Mesendoderm (in vitro differentiated cells): Measurements from ENCODE around the gene RCSD1.
"Not testable (repeated sequence)": the region's sequence is repeated elsewhere in the genome, so short reads cannot be mapped to it uniquely, and the experiment has no call there.

Experiments used
- DNase-seq: peaks from one replicate; pipeline ENCODE4 v3.0.0; 2013
- H2AK5ac ChIP-seq: 2 replicates; pipeline ENCODE4 v1.6.1; 2013; ENCODE audit warnings: low read length, inconsistent platforms
- H2BK120ac ChIP-seq: 2 replicates; pipeline ENCODE4 v1.6.1; 2013; ENCODE audit warnings: low read depth, mild to moderate bottlenecking, low read length, moderate library complexity, mixed read lengths
- H2BK15ac ChIP-seq: replicated peaks from 2 replicates; pipeline ENCODE4 v1.6.1; 2013; ENCODE audit warnings: low read depth, mild to moderate bottlenecking, moderate library complexity
- H2BK5ac ChIP-seq: 2 replicates; pipeline ENCODE4 v1.6.1; 2013; ENCODE audit warnings: low read length, inconsistent platforms
- H3K18ac ChIP-seq: 2 replicates; pipeline ENCODE4 v1.6.1; 2013; ENCODE audit warnings: mild to moderate bottlenecking, low read length, mixed read lengths
- H3K23ac ChIP-seq: one replicate; pipeline ENCODE4 v1.6.1; 2013; ENCODE audit warnings: low read length
- H3K27ac ChIP-seq: 2 replicates; pipeline ENCODE4 v1.5.1; 2013; ENCODE audit warnings: low read depth, mild to moderate bottlenecking, inconsistent platforms, low read length, moderate library complexity
- H3K27me3 ChIP-seq: 2 replicates; pipeline ENCODE4 v1.6.1; 2013; ENCODE audit warnings: low read length, control low read depth, mild to moderate bottlenecking, inconsistent platforms; ENCODE audit not compliant: insufficient read depth, poor library complexity
- H3K36me3 ChIP-seq: 2 replicates; pipeline ENCODE4 v1.6.1; 2013; ENCODE audit warnings: low read length, inconsistent platforms; ENCODE audit not compliant: control insufficient read depth, insufficient read depth
- H3K4ac ChIP-seq: one replicate; pipeline ENCODE4 v1.6.1; 2013; ENCODE audit warnings: low read depth, mild to moderate bottlenecking, low read length, moderate library complexity
- H3K4me1 ChIP-seq: 2 replicates; pipeline ENCODE4 v1.6.1; 2013; ENCODE audit warnings: low read depth, low read length, inconsistent platforms; ENCODE audit not compliant: control insufficient read depth
- H3K4me2 ChIP-seq: 2 replicates; pipeline ENCODE4 v1.6.1; 2013; ENCODE audit warnings: low read length
- H3K4me3 ChIP-seq: 2 replicates; pipeline ENCODE4 v1.5.1; 2013; ENCODE audit warnings: mild to moderate bottlenecking, low read length
- H3K56ac ChIP-seq: one replicate; pipeline ENCODE4 v1.6.1; 2013; ENCODE audit warnings: low read length
- H3K79me1 ChIP-seq: 2 replicates; pipeline ENCODE4 v1.6.1; 2013; ENCODE audit warnings: low read length, inconsistent platforms
- H3K79me2 ChIP-seq: 2 replicates; pipeline ENCODE4 v1.6.1; 2013; ENCODE audit warnings: mild to moderate bottlenecking, low read length; ENCODE audit not compliant: control insufficient read depth, insufficient read depth
- H3K9ac ChIP-seq: 2 replicates; pipeline ENCODE4 v1.6.1; 2013; ENCODE audit warnings: low read length, inconsistent platforms
- H4K5ac ChIP-seq: one replicate; pipeline ENCODE4 v1.6.1; 2013; ENCODE audit warnings: low read length
- H4K8ac ChIP-seq: one replicate; pipeline ENCODE4 v1.6.1; 2013; ENCODE audit warnings: low read depth, mild to moderate bottlenecking, control low read depth, low read length, moderate library complexity
- WGBS: extraction: QIAGEN DNeasy Blood & Tissue Kit; methylation state at CpG from one replicate; pipeline ENCODE4 v1.1.7; 2013; ENCODE audit warnings: low lambda C conversion rate, missing lambda C conversion rate; ENCODE audit not compliant: insufficient coverage; ENCODE audit errors: extremely low coverage; 5-methylcytosine and 5-hydroxymethylcytosine counted together

RCSD1 gene

DNA sequence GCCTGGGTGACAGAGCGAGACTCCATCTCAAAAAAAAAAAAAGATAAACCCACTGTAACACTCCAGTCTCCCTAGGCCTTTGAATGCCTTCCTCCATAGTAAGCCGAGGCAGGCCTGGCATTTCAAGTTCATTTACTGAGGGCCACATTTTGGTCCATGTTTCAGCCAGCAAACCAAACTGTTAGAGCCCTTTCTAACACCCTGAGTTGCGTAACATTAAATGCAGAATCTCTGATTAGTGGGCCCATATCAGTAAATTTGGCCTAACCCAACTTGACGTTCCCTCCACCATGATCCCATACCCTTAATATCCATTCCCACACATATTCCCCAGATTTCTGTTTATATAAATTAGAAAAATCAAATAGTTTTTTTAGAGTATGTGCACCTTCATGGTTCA lies 104.2 kb downstream of the RCSD1 start:
- no peak overlapping the region for H3K27ac ChIP-seq
- peaks cover 17% of the 10 kb centered on the region for H3K4me1 ChIP-seq
- peaks cover 23% of the 10 kb centered on the region for H3K79me1 ChIP-seq
- no peak for DNase-seq
- H3K4me3 ChIP-seq: no peak overlapping the region
- H3K4me2 ChIP-seq: no peak overlapping the region
- H2BK15ac ChIP-seq: no peak overlapping the region
- peaks cover 76% of the 10 kb centered on the region for H3K79me2 ChIP-seq
- H3K56ac ChIP-seq: no peak overlapping the region
- no CpG with 5 or more reads among the region's 4 CpGs for WGBS
- H2BK5ac ChIP-seq: no peak overlapping the region
- H4K5ac ChIP-seq: no peak overlapping the region
- no peaks in the 10 kb centered on the region for H3K36me3 ChIP-seq
- no peak overlapping the region for H3K9ac ChIP-seq
- H2BK120ac ChIP-seq: no peak overlapping the region
- no peak overlapping the region for H3K18ac ChIP-seq
- H3K4ac ChIP-seq: no peak overlapping the region
- H3K23ac ChIP-seq: no peak overlapping the region
- H4K8ac ChIP-seq: no peak overlapping the region
- no peaks in the 10 kb centered on the region for H3K27me3 ChIP-seq
- no peak overlapping the region for H2AK5ac ChIP-seq

DNA sequence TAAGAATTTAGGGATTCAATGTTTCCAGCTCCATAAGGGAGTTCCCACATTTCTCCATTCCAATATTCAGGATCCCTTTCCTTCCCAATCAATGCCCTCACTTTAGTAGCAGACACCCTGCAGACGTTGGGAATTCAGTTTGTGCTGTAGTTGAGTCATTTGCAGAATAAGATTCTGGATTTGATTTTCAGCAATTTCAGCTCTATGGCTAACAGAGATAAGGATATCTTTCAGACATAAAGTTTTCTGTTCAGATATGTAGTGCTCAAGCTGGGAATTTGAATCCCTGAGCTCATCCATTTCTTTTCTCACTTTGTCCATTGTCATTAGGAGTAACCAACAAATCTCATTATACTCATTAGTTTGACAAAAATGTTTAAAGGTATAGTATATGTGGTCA lies 104.8 kb downstream of the RCSD1 start:
- peaks cover 76% of the 10 kb centered on the region for H3K79me2 ChIP-seq
- H3K27me3 ChIP-seq: no peaks in the 10 kb centered on the region
- H3K56ac ChIP-seq: no peak overlapping the region
- H3K4me3 ChIP-seq: no peak overlapping the region
- peaks cover 23% of the 10 kb centered on the region for H3K79me1 ChIP-seq
- no peak overlapping the region for H4K8ac ChIP-seq
- no peak for DNase-seq
- no peak overlapping the region for H2BK5ac ChIP-seq
- H3K23ac ChIP-seq: no peak overlapping the region
- H2BK15ac ChIP-seq: no peak overlapping the region
- no peak overlapping the region for H3K27ac ChIP-seq
- no peak overlapping the region for H3K4ac ChIP-seq
- peaks cover 19% of the 10 kb centered on the region for H3K4me1 ChIP-seq
- no peak overlapping the region for H3K18ac ChIP-seq
- WGBS: no CpG with 5 or more reads among the region's 1 CpG
- H2AK5ac ChIP-seq: no peak overlapping the region
- H3K36me3 ChIP-seq: no peaks in the 10 kb centered on the region
- H3K9ac ChIP-seq: no peak overlapping the region
- H4K5ac ChIP-seq: no peak overlapping the region
- no peak overlapping the region for H2BK120ac ChIP-seq
- H3K4me2 ChIP-seq: no peak overlapping the region

DNA sequence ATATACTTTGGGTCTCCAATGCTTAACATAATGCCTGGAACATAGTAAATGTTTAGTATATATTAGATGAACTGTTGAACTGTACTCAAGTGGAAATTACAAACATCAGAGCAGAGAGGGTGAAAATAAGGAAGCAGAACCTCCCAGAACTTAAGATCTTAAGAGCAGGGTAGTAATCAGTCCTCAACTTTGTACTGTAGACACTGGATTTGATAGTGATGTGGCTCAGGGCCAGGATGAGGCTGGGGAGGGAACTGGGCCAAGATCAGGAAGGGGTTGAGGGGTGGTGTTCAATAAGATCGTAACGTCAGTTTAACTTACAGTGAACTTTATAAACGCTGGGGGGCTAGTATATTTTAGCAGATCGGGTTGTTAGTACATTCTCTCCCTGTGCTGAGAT lies 107.1 kb downstream of the RCSD1 start:
- Histone ChIP-seq H4K8ac (no peak overlapping the region), H3K79me2 (peaks cover 77% of the 10 kb centered on the region), H3K36me3 (no peaks in the 10 kb centered on the region), H2BK15ac (no peak overlapping the region), H3K18ac (no peak overlapping the region), H2BK120ac (no peak overlapping the region), H3K4me3 (no peak overlapping the region), H3K23ac (no peak overlapping the region), H3K27ac (no peak overlapping the region), H3K56ac (no peak overlapping the region), H2AK5ac (no peak overlapping the region), H3K9ac (no peak overlapping the region), H3K4me2 (no peak overlapping the region), H3K4ac (no peak overlapping the region), H3K27me3 (no peaks in the 10 kb centered on the region), H2BK5ac (no peak overlapping the region), H3K79me1 (peaks cover 25% of the 10 kb centered on the region), H3K4me1 (peaks cover 19% of the 10 kb centered on the region), H4K5ac (no peak overlapping the region)
- WGBS: no CpG with 5 or more reads among the region's 4 CpGs
- no peak for DNase-seq

DNA sequence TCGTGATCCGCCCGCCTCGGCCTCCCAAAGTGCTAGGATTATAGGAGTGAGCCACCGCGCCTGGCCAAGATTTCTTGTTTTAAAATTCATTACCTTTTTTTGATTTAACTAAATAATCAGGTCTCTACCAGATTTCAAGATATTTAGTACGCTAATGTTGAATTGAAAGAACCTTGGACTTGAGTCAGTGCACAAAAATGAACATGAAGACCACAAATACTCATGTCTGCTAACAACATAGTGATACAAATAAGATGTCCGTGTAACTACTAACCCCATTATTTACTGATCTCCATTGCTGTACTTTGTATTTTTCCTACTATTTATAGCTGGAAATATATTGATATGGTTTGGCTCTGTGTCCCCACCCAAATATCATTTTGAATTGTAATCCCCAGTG lies 108.1 kb downstream of the RCSD1 start:
- no peak overlapping the region for H3K4me3 ChIP-seq
- no peaks in the 10 kb centered on the region for H3K36me3 ChIP-seq
- H3K4me1 ChIP-seq: peaks cover 19% of the 10 kb centered on the region
- no peak overlapping the region for H3K27ac ChIP-seq
- DNase-seq: no peak
- H4K8ac ChIP-seq: no peak overlapping the region
- H3K4ac ChIP-seq: no peak overlapping the region
- H3K4me2 ChIP-seq: no peak overlapping the region
- WGBS: no CpG with 5 or more reads among the region's 8 CpGs
- H3K56ac ChIP-seq: no peak overlapping the region
- H2BK5ac ChIP-seq: no peak overlapping the region
- H3K79me1 ChIP-seq: peaks cover 21% of the 10 kb centered on the region
- no peak overlapping the region for H3K23ac ChIP-seq
- peaks cover 72% of the 10 kb centered on the region for H3K79me2 ChIP-seq
- H2BK15ac ChIP-seq: no peak overlapping the region
- H3K9ac ChIP-seq: no peak overlapping the region
- H4K5ac ChIP-seq: no peak overlapping the region
- no peaks in the 10 kb centered on the region for H3K27me3 ChIP-seq
- no peak overlapping the region for H2BK120ac ChIP-seq
- no peak overlapping the region for H2AK5ac ChIP-seq
- H3K18ac ChIP-seq: no peak overlapping the region

DNA sequence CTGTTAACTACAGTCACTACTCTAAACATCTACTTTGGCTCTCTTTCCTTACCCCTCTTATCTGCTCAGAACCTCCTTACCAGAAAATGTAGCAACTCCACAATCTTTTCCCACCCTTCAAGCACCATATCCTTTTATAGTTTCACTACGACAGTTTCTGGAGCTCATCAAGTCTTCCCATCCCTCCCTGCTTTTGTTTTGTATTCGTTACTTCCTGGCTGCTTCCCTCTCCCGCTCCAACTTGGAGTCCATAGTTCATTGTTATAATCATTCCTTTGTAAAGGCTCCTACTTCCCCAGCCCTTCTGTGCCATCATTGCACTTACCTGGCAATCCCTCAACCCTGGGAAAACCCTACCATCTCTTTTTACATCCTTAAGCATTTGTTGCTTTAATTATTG lies 109.7 kb downstream of the RCSD1 start:
- Histone ChIP-seq H3K79me2 (peaks cover 69% of the 10 kb centered on the region), H3K4ac (no peak overlapping the region), H4K5ac (no peak overlapping the region), H3K23ac (no peak overlapping the region), H3K79me1 (peaks cover 19% of the 10 kb centered on the region), H3K4me1 (peaks cover 15% of the 10 kb centered on the region), H3K9ac (no peak overlapping the region), H3K56ac (no peak overlapping the region), H4K8ac (no peak overlapping the region), H3K27me3 (no peaks in the 10 kb centered on the region), H3K18ac (no peak overlapping the region), H2BK15ac (no peak overlapping the region), H2BK5ac (no peak overlapping the region), H2AK5ac (no peak overlapping the region), H3K4me2 (no peak overlapping the region), H3K27ac (no peak overlapping the region), H3K36me3 (no peaks in the 10 kb centered on the region), H3K4me3 (no peak overlapping the region), H2BK120ac (no peak overlapping the region)
- DNase-seq: no peak
- no CpG with 5 or more reads among the region's 3 CpGs for WGBS

DNA sequence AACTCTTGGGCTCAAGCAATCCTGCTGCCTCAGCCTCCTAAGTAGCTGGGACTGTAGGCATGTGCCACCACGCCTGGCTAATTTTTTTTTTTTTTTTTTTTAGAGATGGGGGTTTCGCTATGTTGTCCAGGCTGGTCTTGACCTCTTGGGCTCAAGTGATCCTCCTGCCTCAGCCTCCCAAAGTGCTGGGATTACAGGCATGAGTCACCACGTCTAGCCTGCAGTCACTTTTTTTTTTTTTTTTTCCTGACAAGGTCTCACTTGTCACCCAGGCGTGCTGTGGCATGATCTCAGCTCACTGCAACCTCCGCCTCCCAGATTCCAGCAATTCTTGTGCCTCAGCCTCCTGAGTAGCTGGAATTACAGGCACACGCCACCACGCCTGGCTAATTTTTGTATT lies 111.1 kb downstream of the RCSD1 start:
- not testable (repeated sequence) for H3K27me3 ChIP-seq, H2AK5ac ChIP-seq, H3K27ac ChIP-seq, H3K4me3 ChIP-seq, H3K18ac ChIP-seq, H2BK15ac ChIP-seq, H3K56ac ChIP-seq, H3K4me1 ChIP-seq, H3K36me3 ChIP-seq, H4K5ac ChIP-seq, H3K4me2 ChIP-seq, H3K9ac ChIP-seq, H2BK120ac ChIP-seq, H4K8ac ChIP-seq, H3K4ac ChIP-seq, H3K23ac ChIP-seq, H2BK5ac ChIP-seq
- Histone ChIP-seq H3K79me2 (peaks cover 76% of the 10 kb centered on the region), H3K79me1 (peaks cover 24% of the 10 kb centered on the region)
- peak; percentile 59 for DNase-seq
- WGBS: no CpG with 5 or more reads among the region's 7 CpGs
